ENCODE data around the gene TAS1R2. TPM values are rescaled to one million over a fixed set of nuclear protein-coding genes. Genes with fewer than 3 reads are reported as not detected.

The TAS1R2 gene
- total and polyA plus RNA-seq, 12 donors: not detected

GRCh38 chr1:18903291-18903756, 43.9 kb upstream of the TAS1R2 start:
- Histone ChIP-seq H3K4me3 (peak overlapping the region in 2 of 4 donors; percentile 44 to 94), H3K9me3 (replicated peaks in 1 of 3) (no peaks in the 10 kb centered on the region), H3K36me3 (replicated peaks in 1 of 2) (peaks cover 0 to 12% of the 10 kb centered on the region in 2 donors), H3K27ac (peak overlapping the region; percentile 74 to 94 (median 91)), H3K27me3 (no peaks in the 10 kb centered on the region), H3K4me1 (replicated peaks in 1 of 2) (peaks cover 10 to 29% of the 10 kb centered on the region in 2 donors)
- whole genome bisulfite sequencing, 4 donors: 33 to 39% (median 38%) methylated on average over 8 of the region's 8 CpGs
- intact Hi-C loops (cut with DNase I): no loop called here
- DNase-seq: no peak
- TF ChIP-seq, protein P1, sequence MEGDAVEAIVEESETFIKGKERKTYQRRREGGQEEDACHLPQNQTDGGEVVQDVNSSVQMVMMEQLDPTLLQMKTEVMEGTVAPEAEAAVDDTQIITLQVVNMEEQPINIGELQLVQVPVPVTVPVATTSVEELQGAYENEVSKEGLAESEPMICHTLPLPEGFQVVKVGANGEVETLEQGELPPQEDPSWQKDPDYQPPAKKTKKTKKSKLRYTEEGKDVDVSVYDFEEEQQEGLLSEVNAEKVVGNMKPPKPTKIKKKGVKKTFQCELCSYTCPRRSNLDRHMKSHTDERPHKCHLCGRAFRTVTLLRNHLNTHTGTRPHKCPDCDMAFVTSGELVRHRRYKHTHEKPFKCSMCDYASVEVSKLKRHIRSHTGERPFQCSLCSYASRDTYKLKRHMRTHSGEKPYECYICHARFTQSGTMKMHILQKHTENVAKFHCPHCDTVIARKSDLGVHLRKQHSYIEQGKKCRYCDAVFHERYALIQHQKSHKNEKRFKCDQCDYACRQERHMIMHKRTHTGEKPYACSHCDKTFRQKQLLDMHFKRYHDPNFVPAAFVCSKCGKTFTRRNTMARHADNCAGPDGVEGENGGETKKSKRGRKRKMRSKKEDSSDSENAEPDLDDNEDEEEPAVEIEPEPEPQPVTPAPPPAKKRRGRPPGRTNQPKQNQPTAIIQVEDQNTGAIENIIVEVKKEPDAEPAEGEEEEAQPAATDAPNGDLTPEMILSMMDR (IDR thresholded peaks at IDR 0.05): no peak
- TF ChIP-seq POLR2A (IDR thresholded peaks at IDR 0.05): no peak

GRCh38 chr1:18902523-18903290, 43.2 kb upstream of the TAS1R2 start, which contains the start of gene ALDH4A1:
Gene ALDH4A1 (minus strand): TSS chr1:18902555. CDS start chr1:18902523, 32 bp downstream.
- peaks cover 10 to 23% of the 10 kb centered on the region in 2 donors for H3K4me1 ChIP-seq (replicated peaks in 1 of 2)
- H3K9me3 ChIP-seq (replicated peaks in 1 of 3): no peaks in the 10 kb centered on the region
- peak; percentile 97 to 100 (median 99) for DNase-seq
- H3K27ac ChIP-seq: peak within 1 kb of the TSS; percentile 74 to 94 (median 91)
- peak within 1 kb of the TSS; percentile 22 to 94 (median 33) for H3K4me3 ChIP-seq
- peak in 1 of 2 donors; percentile 82 for TF ChIP-seq POLR2A (IDR thresholded peaks at IDR 0.05)
- TF ChIP-seq, protein P1 (IDR thresholded peaks at IDR 0.05): peak in 1 of 6 experiments; percentile 3
- H3K27me3 ChIP-seq: no peaks in the 10 kb centered on the region
- peaks cover 0 to 5% of the 10 kb centered on the region in 2 donors for H3K36me3 ChIP-seq (replicated peaks in 1 of 2)
- intact Hi-C loops (cut with DNase I): no loop called here
- WGBS, 4 donors: 0 to 1% (median 0%) methylated on average over 37 to 55 of the region's 55 CpGs

GRCh38 chr1:18901952-18902522, 42.6 kb upstream of the TAS1R2 start:
- intact Hi-C loops (cut with DNase I): no loop called here
- Histone ChIP-seq H3K4me3 (peak overlapping the region; percentile 22 to 94 (median 33)), H3K9me3 (replicated peaks in 1 of 3) (no peaks in the 10 kb centered on the region), H3K4me1 (replicated peaks in 1 of 2) (peaks cover 10 to 16% of the 10 kb centered on the region in 2 donors), H3K27ac (peak overlapping the region; percentile 74 to 94 (median 91)), H3K36me3 (replicated peaks in 1 of 2) (peaks cover 0 to 4% of the 10 kb centered on the region in 2 donors), H3K27me3 (no peaks in the 10 kb centered on the region)
- TF ChIP-seq, protein P1 (IDR thresholded peaks at IDR 0.05): no peak
- TF ChIP-seq POLR2A (IDR thresholded peaks at IDR 0.05): peak in 1 of 2 donors; percentile 63
- DNase-seq: no peak
- WGBS, 4 donors: 1 to 4% (median 1%) methylated on average over 11 to 44 of the region's 44 CpGs

All from adrenal gland (tissue), 12 donors.